Stimulated activated CD4-positive, alpha-beta T cell treated with anti-CD3 and anti-CD28 coated beads, Interleukin-15, amount 100 ng/mL, for 1 hour (primary cell): ENCODE data around the gene MCRIP2.
A peak's percentile ranks its signal among the peaks of the same experiment; 100 is the strongest.

Experiments used
- DNase-seq, 2 donors: peaks; one replicate each; pipeline ENCODE4 v3.0.0-alpha.2; 2020; ENCODE audit warnings: low read depth in 1 of 2, low spot score in 1 of 2

The MCRIP2 gene

DNA sequence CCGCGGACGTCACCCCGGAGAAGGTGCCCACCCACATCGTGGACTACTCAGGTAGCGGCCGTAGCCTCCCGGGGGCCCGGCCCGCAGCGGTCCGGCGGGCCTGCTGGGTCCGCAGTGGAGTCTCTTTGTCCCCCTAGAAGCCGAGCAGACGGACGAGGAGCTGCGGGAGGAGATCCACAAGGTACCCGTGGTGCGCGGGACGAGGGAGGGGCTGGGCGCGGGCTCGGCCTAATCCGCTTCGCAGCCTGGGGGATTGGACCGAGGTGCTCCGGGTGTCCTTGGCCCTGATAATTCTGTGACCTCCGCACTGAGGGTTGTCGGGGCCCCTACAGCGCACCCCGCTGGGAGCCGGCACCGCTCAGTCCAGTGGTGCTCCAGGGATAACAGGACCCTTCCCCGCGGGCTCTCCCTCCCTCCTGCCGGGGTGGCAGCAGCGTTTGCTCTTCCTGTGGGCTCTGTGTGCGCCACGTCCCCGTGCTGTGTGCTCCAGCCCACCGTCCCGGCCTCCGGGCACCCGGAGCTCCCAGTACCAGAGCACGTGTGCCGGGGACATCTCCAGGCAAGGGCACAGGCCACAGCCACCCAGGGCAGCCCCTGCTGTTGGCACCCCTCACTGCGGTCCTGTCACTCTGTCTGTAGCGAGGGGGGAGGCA lies 27.0 kb downstream of the MCRIP2 start:
- DNase-seq = no peak

DNA sequence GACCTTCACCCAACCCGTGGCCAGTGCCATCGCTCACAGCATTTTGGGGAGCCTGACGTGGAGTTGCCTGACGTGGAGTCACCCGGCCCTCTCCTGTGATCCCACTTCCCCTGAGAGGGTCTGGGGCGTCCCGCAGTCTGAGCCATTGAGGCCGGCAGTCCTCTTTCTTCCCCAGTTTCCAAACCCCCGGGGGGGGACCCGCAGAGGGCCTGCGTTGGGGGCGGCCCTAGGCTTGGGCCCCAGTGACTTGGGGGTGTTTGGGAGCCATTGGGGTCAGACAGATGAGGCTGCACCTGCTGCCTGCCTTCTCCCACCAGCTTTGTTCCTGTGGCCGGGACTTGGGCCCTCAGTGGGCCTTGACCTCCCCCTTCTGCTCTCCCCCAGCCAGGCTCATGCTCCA lies 28.0 kb downstream of the MCRIP2 start:
- DNase-seq = no peak

GRCh38 chr16:670485-671352 lies 29.1 kb downstream of the MCRIP2 start:
- DNase-seq = no peak

DNA sequence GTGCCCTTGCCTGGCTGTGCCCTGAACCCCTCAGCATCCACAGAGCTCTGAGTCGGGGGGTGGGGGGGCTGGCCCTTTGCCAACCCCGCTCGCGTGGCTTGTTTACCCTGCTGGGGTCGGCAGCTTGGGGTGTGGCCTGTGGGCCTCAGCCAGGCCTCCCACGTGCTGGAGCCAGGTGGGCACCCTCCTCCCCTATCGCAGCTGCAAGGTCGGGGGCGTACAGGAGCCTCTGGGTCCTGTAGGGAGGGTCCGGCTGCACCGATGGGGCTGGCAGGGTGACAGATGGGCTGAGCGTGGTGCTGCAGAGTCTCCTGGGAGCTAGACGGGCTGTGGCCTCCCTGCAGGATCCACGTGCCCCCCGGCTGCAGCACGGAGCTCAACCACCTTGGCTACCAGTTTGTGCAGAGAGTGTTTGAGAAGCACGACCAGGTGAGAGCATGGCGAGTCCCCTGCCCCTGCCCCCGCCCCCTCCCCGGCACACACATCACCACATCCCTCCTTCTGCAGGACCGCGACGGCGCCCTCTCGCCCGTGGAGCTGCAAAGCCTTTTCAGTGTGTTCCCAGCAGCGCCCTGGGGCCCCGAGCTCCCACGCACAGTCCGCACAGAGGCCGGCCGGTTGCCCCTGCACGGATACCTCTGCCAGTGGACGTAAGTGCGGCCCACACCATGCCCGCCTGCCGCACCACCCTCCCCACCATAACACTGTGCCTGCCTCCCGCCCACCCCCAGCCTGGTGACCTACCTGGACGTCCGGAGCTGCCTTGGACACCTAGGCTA lies 29.9 kb downstream of the MCRIP2 start:
- no peak for DNase-seq

DNA sequence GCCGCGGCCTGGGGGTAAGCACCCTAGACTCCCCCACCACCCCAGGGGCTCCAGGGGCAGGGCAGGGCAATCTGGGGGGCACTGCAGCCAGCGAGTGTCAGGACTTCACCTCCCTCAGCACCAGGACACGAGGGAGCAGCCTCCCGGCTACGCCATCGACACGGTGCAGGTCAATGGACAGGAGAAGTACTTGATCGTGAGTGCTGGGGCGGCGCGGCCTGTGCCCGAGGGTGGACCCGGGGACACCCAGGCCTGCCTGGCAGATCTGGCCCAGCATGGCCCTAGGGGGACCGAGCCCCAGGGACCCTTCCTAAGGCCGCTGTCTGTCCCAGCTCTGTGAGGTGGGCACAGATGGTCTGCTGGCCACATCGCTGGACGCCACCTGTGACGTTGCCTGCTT lies 30.7 kb downstream of the MCRIP2 start:
- no peak for DNase-seq

DNA sequence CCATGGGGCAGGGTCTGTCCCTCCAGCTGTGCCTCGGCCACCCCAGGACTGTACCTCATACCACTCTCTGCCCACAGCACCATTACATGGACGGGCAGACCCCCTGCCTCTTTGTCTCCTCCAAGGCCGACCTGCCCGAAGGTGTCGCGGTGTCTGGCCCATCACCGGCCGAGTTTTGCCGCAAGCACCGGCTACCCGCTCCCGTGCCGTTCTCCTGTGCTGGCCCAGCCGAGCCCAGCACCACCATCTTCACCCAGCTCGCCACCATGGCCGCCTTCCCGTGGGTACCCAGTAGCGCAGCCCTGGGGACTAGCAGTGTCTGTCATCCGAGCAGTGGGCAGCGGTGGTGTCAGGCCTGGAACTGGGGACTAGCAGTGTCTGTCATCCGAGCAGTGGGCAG lies 31.2 kb downstream of the MCRIP2 start:
- DNase-seq = no peak

DNA sequence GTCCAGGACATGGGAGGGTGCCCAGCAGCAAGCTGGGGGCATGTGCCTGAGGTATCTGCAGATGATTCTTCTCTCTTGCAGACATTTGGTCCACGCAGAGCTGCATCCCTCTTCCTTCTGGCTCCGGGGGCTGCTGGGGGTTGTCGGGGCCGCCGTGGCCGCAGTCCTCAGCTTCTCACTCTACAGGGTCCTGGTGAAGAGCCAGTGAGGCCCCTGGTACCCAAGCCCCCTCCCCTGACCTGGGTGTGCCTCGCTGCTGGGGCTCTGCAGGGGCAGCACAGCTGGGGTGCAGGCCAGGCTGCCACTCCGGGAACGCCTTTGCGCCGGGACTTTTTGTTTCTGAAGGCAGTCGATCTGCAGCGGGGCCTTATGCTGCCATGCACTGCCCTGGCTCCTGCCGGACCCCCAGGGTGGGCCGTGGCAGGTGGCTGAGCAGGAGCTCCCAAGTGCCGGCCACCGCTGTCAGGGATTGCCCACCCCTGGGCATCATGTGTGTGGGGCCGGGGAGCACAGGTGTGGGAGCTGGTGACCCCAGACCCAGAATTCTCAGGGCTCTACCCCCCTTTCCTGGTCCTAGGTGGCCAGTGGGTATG lies 31.9 kb downstream of the MCRIP2 start:
- DNase-seq = no peak

- DNase-seq = no peak
Observed at GRCh38 chr16:674214-674881, 32.7 kb downstream of the MCRIP2 start.

GRCh38 chr16:674968-675883 lies 33.6 kb downstream of the MCRIP2 start, which contains the start of gene RHBDL1:
RHBDL1 (plus strand) TSS chr16:675671; CDS start chr16:675791, 120 bp downstream.
- no peak for DNase-seq

DNA sequence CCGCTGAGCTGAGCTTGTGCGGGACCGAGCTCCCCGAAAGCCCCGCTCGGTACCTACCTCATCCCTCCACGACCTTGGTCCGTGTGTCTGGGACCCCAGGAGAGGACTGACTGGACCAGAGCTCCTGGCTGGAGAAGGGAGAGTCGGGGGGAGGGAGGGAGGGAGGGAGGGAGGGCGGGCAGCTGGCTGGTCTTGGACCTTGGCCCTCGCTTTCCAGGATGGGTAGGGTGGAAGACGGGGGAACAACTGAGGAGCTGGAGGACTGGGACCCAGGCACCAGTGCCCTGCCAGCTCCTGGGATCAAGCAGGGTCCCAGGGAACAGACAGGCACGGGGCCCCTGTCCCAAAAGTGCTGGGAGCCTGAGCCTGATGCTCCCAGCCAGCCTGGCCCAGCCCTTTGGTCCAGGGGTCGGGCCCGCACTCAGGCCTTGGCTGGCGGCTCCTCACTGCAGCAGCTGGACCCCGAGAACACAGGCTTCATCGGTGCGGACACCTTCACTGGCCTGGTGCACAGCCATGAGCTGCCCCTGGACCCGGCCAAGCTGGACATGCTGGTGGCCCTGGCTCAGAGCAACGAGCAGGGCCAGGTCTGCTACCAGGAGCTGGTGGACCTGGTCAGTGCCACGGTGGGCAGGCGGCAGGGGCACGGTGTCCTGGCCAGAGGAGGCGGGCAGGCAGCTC lies 34.4 kb downstream of the MCRIP2 start:
- no peak for DNase-seq

DNA sequence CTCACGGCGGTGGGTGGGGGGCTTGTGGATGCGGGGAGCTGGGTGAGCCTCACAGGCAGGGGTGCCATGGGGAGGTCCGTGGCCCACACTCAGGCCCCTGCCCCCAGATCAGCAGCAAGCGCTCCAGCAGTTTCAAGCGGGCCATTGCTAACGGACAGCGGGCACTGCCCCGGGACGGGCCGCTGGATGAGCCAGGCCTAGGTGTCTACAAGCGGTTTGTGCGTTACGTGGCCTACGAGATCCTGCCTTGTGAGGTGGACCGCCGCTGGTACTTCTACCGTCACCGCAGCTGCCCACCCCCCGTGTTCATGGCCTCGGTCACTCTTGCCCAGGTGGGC lies 34.9 kb downstream of the MCRIP2 start:
- no peak for DNase-seq

GRCh38 chr16:676913-677312 lies 35.3 kb downstream of the MCRIP2 start:
- DNase-seq = no peak

- no peak for DNase-seq
Observed at GRCh38 chr16:677316-678190, 35.9 kb downstream of the MCRIP2 start.

DNA sequence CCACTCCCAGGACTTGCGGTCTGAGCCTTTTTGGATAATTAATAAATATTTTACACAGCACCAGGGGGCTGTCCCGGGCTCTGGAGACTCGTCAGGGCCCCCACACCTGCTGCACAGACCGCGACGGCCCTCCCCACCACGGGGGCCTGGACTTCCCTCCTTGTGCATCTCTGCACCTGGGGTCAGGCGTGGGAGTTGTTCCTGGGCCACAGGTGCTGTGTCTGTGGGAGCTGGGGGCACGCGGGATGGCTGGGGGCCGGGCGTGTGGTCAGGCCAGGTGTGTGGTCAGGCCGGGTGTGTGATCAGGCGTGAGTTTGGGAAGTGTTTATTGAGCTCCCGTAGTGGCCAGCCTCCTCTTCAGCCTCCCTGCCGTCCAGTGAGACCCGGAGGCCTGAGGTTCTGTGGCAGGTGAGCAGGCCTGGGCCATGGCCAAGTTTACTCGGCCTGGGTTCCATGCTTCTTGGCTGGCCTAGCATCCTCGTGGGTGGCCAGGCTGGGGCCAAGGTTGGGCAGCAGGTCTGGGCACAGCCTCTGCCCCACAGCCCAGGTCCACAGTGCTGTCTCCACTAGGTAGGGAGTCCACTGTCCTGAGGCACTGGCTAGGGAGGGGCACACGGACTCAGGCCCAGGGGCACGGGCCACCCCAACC lies 36.7 kb downstream of the MCRIP2 start:
- DNase-seq = no peak

- DNase-seq = peak in 1 of 2 donors; percentile 32
Observed at GRCh38 chr16:678858-679813, 37.5 kb downstream of the MCRIP2 start.

GRCh38 chr16:679814-680624 lies 38.4 kb downstream of the MCRIP2 start, which contains the start of gene STUB1:
STUB1 (plus strand) TSS chr16:680410; CDS start chr16:680526, 116 bp downstream.
- peak; percentile 79 to 85 for DNase-seq
